ENCODE data around the gene DSC3. TPM values are rescaled to one million over a fixed set of nuclear protein-coding genes. Genes with fewer than 3 reads are reported as not detected.

Gene DSC3
- total RNA-seq, 2 experiments from 2014 or later = not detected

DNA sequence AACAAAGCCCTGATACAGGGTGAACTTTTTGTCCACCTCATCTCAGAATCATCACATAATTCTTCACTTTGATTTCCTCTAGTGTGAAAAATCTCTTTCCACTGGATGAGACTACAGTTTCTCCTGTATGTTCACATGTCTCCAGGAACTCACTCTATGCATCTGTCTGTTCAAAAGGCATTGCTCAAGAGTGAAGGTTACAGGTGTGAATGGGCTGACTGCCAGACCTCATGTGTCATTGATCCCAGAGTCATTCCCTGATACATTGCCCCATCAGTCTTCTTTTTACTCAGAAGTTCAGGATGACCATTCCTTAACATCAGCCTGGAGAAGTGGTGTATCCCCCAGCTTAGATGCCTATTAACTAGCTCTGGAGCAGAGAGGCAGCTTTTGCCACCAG lies 4.4 kb upstream of the DSC3 start:
- Histone ChIP-seq H3K9me3 (ENCODE audit: low read length) (no peaks in the 10 kb centered on the region), H3K27ac (ENCODE audit: low read depth, low read length, poor library complexity, severe bottlenecking) (no peak overlapping the region), H4K20me1 (ENCODE audit: insufficient read depth, low read length) (no peaks in the 10 kb centered on the region), H3K9me2 (ENCODE audit: insufficient read depth, low read length) (no peaks in the 10 kb centered on the region), H3K79me2 (ENCODE audit: insufficient read depth, low read depth, low read length) (no peaks in the 10 kb centered on the region), H2AFZ (ENCODE audit: low read length) (no peak overlapping the region), H3K4me1 (ENCODE audit: insufficient read depth, low read length, poor library complexity, severe bottlenecking) (no peaks in the 10 kb centered on the region), H3K36me3 (ENCODE audit: insufficient read depth, low read length) (no peaks in the 10 kb centered on the region), H3K4me2 (ENCODE audit: low read length) (no peak overlapping the region), H3K4me3 (ENCODE audit: low read depth, low read length, poor library complexity, severe bottlenecking) (no peak overlapping the region)
- no peak for DNase-seq (ENCODE audit: low spot score)
- BruUV-seq (replicated peaks) = no TSS peak
- ChIA-PET CTCF (ENCODE audit: unreplicated experiment) (no interaction called here), POLR2A (interaction anchor here (0.6 kb wide), 1 partner anchor 68 kb away, joined by 4 read pairs; no protein-coding TSS in a partner anchor)
- no peak for TF ChIP-seq EZH2phosphoT487 (IDR thresholded peaks at IDR 0.05; ENCODE audit: borderline replicate concordance, low read depth, low read length)
- TF ChIP-seq, protein P1, sequence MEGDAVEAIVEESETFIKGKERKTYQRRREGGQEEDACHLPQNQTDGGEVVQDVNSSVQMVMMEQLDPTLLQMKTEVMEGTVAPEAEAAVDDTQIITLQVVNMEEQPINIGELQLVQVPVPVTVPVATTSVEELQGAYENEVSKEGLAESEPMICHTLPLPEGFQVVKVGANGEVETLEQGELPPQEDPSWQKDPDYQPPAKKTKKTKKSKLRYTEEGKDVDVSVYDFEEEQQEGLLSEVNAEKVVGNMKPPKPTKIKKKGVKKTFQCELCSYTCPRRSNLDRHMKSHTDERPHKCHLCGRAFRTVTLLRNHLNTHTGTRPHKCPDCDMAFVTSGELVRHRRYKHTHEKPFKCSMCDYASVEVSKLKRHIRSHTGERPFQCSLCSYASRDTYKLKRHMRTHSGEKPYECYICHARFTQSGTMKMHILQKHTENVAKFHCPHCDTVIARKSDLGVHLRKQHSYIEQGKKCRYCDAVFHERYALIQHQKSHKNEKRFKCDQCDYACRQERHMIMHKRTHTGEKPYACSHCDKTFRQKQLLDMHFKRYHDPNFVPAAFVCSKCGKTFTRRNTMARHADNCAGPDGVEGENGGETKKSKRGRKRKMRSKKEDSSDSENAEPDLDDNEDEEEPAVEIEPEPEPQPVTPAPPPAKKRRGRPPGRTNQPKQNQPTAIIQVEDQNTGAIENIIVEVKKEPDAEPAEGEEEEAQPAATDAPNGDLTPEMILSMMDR (conservative IDR thresholded peaks at IDR 0.05; ENCODE audit: low read length) = no peak
- intact Hi-C loops (cut with micrococcal nuclease; ENCODE audit: unreplicated experiment) = no loop called here

DNA sequence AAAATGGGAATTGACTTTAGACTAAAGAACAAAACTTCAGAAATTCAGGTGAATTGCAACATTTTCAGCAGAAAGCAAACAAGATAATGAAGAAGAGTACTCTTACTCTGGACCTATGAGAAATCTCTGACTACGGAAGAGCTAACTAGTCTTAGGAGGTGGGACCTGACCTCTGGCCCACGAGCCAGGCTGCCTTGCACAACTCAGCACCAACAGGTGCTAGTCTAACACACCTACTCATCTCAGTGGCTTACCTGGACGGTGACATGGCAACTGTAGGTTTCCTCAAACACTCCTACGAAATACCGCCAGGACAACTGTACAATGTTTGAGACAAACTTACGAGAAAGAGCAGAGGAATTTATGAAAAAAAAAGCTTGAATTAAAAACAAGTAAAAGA lies 3.1 kb upstream of the DSC3 start:
- POLR2A ChIA-PET = no interaction called here
- H3K9me2 ChIP-seq (ENCODE audit: insufficient read depth, low read length) = no peaks in the 10 kb centered on the region
- no peak overlapping the region for H3K4me3 ChIP-seq (ENCODE audit: low read depth, low read length, poor library complexity, severe bottlenecking)
- H3K79me2 ChIP-seq (ENCODE audit: insufficient read depth, low read depth, low read length) = no peaks in the 10 kb centered on the region
- H2AFZ ChIP-seq (ENCODE audit: low read length) = no peak overlapping the region
- intact Hi-C loops (cut with micrococcal nuclease; ENCODE audit: unreplicated experiment) = no loop called here
- BruUV-seq (replicated peaks) = no TSS peak
- no peak overlapping the region for H3K4me2 ChIP-seq (ENCODE audit: low read length)
- H3K27ac ChIP-seq (ENCODE audit: low read depth, low read length, poor library complexity, severe bottlenecking) = no peak overlapping the region
- no peak for DNase-seq (ENCODE audit: low spot score)
- no peaks in the 10 kb centered on the region for H3K9me3 ChIP-seq (ENCODE audit: low read length)
- TF ChIP-seq, protein P1 (conservative IDR thresholded peaks at IDR 0.05; ENCODE audit: low read length) = no peak
- no peak for TF ChIP-seq EZH2phosphoT487 (IDR thresholded peaks at IDR 0.05; ENCODE audit: borderline replicate concordance, low read depth, low read length)
- no peaks in the 10 kb centered on the region for H3K4me1 ChIP-seq (ENCODE audit: insufficient read depth, low read length, poor library complexity, severe bottlenecking)
- CTCF ChIA-PET (ENCODE audit: unreplicated experiment) = no interaction called here
- no peaks in the 10 kb centered on the region for H3K36me3 ChIP-seq (ENCODE audit: insufficient read depth, low read length)
- no peaks in the 10 kb centered on the region for H4K20me1 ChIP-seq (ENCODE audit: insufficient read depth, low read length)

DNA sequence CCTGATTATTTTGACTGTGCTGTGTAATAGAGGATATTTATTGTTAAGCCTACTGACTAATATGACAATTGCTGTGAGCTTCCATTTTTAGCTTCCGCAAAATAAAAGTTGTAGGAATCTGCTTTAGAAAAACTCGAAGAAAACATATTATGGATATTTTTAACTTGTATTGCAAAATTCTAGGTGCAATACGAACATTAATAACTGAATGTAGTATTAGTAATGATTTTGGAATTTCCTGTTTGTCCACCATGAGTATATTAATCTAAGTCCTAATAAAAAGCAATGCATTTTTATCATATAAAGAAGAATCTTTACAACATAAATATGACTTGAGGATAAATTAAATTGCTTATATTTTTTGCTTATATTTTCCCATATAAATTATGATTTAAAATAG lies 2.4 kb upstream of the DSC3 start:
- Histone ChIP-seq H3K9me2 (ENCODE audit: insufficient read depth, low read length) (no peaks in the 10 kb centered on the region), H3K4me1 (ENCODE audit: insufficient read depth, low read length, poor library complexity, severe bottlenecking) (no peaks in the 10 kb centered on the region), H3K79me2 (ENCODE audit: insufficient read depth, low read depth, low read length) (no peaks in the 10 kb centered on the region), H3K4me3 (ENCODE audit: low read depth, low read length, poor library complexity, severe bottlenecking) (no peak overlapping the region), H4K20me1 (ENCODE audit: insufficient read depth, low read length) (no peaks in the 10 kb centered on the region), H2AFZ (ENCODE audit: low read length) (no peak overlapping the region), H3K4me2 (ENCODE audit: low read length) (no peak overlapping the region), H3K36me3 (ENCODE audit: insufficient read depth, low read length) (no peaks in the 10 kb centered on the region), H3K27ac (ENCODE audit: low read depth, low read length, poor library complexity, severe bottlenecking) (no peak overlapping the region), H3K9me3 (ENCODE audit: low read length) (no peaks in the 10 kb centered on the region)
- DNase-seq (ENCODE audit: low spot score) = no peak
- BruUV-seq (replicated peaks) = no TSS peak
- TF ChIP-seq, protein P1 (conservative IDR thresholded peaks at IDR 0.05; ENCODE audit: low read length) = no peak
- TF ChIP-seq EZH2phosphoT487 (IDR thresholded peaks at IDR 0.05; ENCODE audit: borderline replicate concordance, low read depth, low read length) = no peak
- POLR2A ChIA-PET = interaction anchor here (1.1 kb wide), 1 partner anchor 18 kb away, joined by 3 read pairs; no protein-coding TSS in a partner anchor
- intact Hi-C loops (cut with micrococcal nuclease; ENCODE audit: unreplicated experiment) = no loop called here
- CTCF ChIA-PET (ENCODE audit: unreplicated experiment) = no interaction called here

Measured in OCI-LY7 (cell line).